SK-N-SH (cell line): Measurements from ENCODE around the gene TMEM255B.

Experiments
- CTCF ChIP-seq: fragments of 200-600 bp; sonication (generic); IDR thresholded peaks from 2 replicates; pipeline ENCODE4 v1.6.1; 2017; ENCODE audit warnings: antibody characterized with exemption, mild to moderate bottlenecking, moderate library complexity
- FOXJ3 ChIP-seq: sonication (generic); formaldehyde crosslinking; IDR thresholded peaks from 2 replicates; pipeline ENCODE4 v1.5.1; 2020; ENCODE audit warnings: mild to moderate bottlenecking, missing genetic modification reagents
- FOXM1 ChIP-seq: IDR thresholded peaks from 2 replicates; pipeline ENCODE4 v1.4.0; 2012; ENCODE audit warnings: low read depth, mild to moderate bottlenecking
- MXI1 ChIP-seq: IDR thresholded peaks from 2 replicates; pipeline ENCODE4 v1.6.1; 2012; ENCODE audit warnings: mild to moderate bottlenecking, low read depth, low read length, improper control_type of control experiment
- POLR2AphosphoS5 ChIP-seq: IDR thresholded peaks from 2 replicates; pipeline ENCODE4 v1.6.1; 2012; ENCODE audit warnings: low read depth, low read length
- RXRA ChIP-seq: IDR thresholded peaks from 2 replicates; pipeline ENCODE4 v1.4.0; 2012; ENCODE audit warnings: low read depth, mild to moderate bottlenecking, borderline replicate concordance
- SMC3 ChIP-seq: IDR thresholded peaks from 2 replicates; pipeline ENCODE4 v1.6.1; 2012; ENCODE audit warnings: low read depth, low read length, improper control_type of control experiment
- USF1 ChIP-seq: IDR thresholded peaks from 2 replicates; pipeline ENCODE4 v1.4.0; 2012; ENCODE audit warnings: low read depth, borderline replicate concordance

- TF ChIP-seq SMC3 (no peak), CTCF (no peak), USF1 (no peak), RXRA (no peak), POLR2AphosphoS5 (no peak), MXI1 (no peak), FOXM1 (no peak), FOXJ3 (CRISPR knock-in tag) (no peak)
Measured at GRCh38 chr13:113740286-113740556, 18.8 kb upstream of the TMEM255B start.
